Stimulated activated naive CD8-positive, alpha-beta T cell treated with anti-CD3 and anti-CD28 coated beads, Interleukin-15, amount 100 ng/mL, for 72 hours (primary cell): ENCODE measurements around the gene XPC.

ENCODE experiments used
- ATAC-seq: fragments of 150-1000 bp; cut with Tn5 transposase; 2 replicates; pipeline ENCODE4 v1.10.0; 2021; ENCODE audit warnings: mild to moderate bottlenecking, moderate library complexity
- DNase-seq, 2 donors: peaks; one replicate each; pipeline ENCODE4 v3.0.0; 2021 to 2022
- H3K27ac Mint-ChIP-seq, 2 donors: one replicate each; pipeline ENCODE4 v1.8.0; 2022; ENCODE audit warnings: mild to moderate bottlenecking in 2 of 2, mixed read lengths in 2 of 2, moderate library complexity in 2 of 2
- H3K27me3 Mint-ChIP-seq: one replicate; pipeline ENCODE4 v1.8.0; 2022; ENCODE audit warnings: mixed read lengths
- H3K4me1 Mint-ChIP-seq: one replicate; pipeline ENCODE4 v1.8.0; 2022; ENCODE audit warnings: mild to moderate bottlenecking, mixed read lengths
- H3K4me3 Mint-ChIP-seq, 2 donors: one replicate each; pipeline ENCODE4 v1.8.0; 2022; ENCODE audit warnings: mild to moderate bottlenecking in 2 of 2, mixed read lengths in 2 of 2, moderate library complexity in 1 of 2
- H3K9me3 Mint-ChIP-seq, 2 donors: one replicate each; pipeline ENCODE4 v1.8.0; 2022; ENCODE audit warnings: mixed read lengths in 2 of 2

XPC gene

DNA sequence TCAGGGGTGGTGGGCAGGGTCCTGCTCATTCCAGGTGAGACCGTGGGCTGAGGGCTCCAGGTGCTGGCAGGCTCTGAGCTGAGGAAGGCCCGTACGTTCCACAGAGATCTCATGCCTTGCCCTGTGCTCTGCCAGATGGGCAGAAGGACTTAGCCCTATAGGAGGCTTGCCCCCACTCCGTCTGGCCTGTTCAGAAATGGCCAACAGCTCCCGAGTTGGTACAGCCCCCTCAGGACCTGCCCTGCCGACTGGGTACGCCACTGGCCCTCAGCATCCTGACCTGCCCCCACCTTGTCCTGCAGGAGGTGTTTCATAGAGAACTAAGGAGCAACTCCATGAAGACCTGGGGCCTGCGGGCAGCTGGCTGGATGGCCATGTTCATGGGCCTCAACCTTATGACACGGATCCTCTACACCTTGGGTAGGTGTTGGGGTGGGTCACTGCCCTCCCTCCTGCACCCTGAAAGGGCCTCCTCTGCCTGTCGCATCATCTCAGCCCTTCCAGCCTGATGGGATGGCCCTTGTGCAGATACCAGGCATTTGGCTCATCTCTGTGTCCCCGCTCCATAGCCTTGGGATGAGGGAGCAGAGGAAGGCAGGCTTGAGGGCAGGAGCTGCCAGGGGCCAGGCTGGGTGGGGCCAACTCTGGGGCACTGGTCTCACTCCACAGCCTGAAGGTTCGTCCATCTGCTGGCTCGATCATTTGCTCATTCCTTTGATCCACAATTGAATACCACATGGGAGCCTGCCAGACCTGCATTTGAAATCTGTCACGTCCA lies 39.3 kb downstream of the XPC start:
- ATAC-seq: no peak
- H3K4me3 Mint-ChIP-seq: no peak overlapping the region
- no peaks in the 10 kb centered on the region for H3K27me3 Mint-ChIP-seq
- peaks cover 26% of the 10 kb centered on the region for H3K4me1 Mint-ChIP-seq
- peak overlapping the region; percentile 50 to 55 for H3K27ac Mint-ChIP-seq
- no peaks in the 10 kb centered on the region for H3K9me3 Mint-ChIP-seq
- no peak for DNase-seq

DNA sequence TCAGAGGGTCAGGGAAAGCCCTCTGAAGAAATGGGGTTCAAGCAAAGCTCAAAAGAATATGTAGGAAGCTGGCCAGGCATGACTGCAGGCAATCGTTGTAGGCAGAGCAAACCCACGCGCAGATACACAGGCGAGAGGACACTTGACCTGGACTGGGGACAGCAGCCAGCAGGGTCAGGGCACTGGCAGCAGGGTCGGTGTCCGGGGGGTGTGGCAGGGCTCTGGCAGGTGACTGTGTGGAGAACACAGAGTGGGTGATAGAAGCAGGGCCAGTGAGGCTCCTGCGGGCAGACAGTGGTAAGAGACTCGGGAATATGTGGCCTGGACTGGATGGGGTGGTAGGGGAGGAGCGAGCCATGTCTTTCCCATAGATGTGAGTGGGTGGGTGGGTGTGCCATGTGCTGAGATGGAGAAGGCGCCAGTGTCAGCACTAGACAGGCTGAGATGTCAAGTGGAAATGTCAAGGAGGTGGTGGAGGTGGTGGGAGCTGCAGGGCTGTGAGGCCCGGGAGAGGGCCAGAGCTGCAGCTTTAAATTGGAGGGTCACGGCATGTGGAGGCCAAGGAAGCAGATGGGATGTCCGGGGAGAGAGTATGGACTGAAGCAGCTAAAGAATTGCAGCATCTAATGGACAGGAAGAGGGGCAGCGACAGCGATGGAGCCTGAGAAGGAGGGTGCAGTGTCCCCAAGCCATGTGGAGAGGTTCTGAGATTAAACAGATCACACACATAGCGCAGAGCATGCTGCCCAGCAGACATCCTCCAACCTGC lies 40.1 kb downstream of the XPC start:
- no peak for ATAC-seq
- Mint-ChIP-seq H3K4me1 (peaks cover 23% of the 10 kb centered on the region), H3K9me3 (no peaks in the 10 kb centered on the region), H3K27ac (peak overlapping the region; percentile 66 to 81), H3K4me3 (no peak overlapping the region), H3K27me3 (no peaks in the 10 kb centered on the region)
- no peak for DNase-seq

DNA sequence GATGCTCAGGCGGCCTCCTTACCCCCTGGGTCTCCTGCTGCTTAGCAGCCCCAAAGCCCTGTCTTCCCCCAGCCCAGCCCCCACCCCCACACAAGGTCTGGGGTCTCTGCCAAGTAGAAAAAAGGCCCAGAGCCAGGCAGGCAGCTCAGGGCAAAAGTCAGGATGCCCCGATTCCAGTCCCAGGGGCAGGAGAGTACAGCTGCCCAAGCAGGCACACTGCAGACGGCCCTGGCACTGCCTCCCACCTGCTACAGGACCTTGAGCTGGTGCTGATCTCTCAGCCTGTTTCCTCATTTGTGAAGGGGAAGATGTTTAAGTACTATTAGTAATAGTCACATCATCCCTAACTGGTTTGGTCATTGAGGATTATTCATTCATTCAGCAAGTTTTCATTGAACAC lies 41.0 kb downstream of the XPC start:
- Mint-ChIP-seq H3K27me3 (no peaks in the 10 kb centered on the region), H3K27ac (peak overlapping the region in 1 of 2 donors; percentile 42)
- DNase-seq: no peak

DNA sequence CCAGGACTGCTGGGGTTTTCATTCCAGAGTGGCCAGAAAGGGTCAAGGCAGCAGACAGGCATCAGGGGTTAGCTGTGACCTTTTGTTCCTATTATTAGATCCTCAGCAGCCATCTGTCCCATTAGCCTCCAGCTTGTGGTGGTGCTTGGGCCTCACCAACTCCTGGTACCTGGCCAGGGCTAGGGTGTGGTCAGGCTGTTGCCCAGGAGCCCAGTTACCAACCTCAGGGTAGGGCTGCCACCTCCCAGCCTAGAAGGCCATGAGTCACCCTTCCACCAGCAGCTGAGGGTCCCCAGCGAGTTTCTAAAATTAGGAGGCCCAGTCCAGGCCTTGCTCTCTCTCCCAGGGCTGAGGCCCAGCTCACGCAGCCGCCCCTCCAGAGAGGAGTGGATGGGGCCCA lies 41.4 kb downstream of the XPC start:
- Mint-ChIP-seq H3K9me3 (no peaks in the 10 kb centered on the region), H3K4me3 (no peak overlapping the region), H3K4me1 (peaks cover 11% of the 10 kb centered on the region), H3K27ac (peak overlapping the region in 1 of 2 donors; percentile 42), H3K27me3 (no peaks in the 10 kb centered on the region)
- no peak for ATAC-seq
- DNase-seq: no peak

More for the DNA sequence above, 41.0 kb downstream of the XPC start:
- Mint-ChIP-seq H3K4me3 (no peak overlapping the region), H3K9me3 (no peaks in the 10 kb centered on the region), H3K4me1 (peaks cover 15% of the 10 kb centered on the region)
- no peak for ATAC-seq

DNA sequence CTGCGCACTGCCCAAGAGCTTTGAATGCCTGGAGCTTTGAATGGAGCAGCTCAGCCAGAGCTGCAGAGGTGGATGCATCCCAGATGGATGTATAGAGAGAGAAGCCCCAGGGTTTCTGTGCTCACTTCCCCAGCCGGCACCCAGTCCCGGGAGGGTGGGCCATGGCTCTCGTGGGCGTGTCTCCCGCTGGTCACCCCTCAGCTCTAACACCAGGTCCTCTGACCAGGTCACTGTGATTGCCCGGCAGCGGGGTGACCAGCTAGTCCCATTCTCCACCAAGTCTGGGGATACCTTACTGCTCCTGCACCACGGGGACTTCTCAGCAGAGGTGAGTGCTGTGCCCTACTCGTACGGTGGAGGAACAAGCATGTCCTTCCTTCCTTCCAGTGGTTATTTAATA lies 42.8 kb downstream of the XPC start:
- Mint-ChIP-seq H3K27me3 (no peaks in the 10 kb centered on the region), H3K9me3 (no peaks in the 10 kb centered on the region), H3K4me3 (no peak overlapping the region), H3K4me1 (no peaks in the 10 kb centered on the region), H3K27ac (peak overlapping the region; percentile 30 to 75)
- ATAC-seq: no peak
- DNase-seq: no peak

DNA sequence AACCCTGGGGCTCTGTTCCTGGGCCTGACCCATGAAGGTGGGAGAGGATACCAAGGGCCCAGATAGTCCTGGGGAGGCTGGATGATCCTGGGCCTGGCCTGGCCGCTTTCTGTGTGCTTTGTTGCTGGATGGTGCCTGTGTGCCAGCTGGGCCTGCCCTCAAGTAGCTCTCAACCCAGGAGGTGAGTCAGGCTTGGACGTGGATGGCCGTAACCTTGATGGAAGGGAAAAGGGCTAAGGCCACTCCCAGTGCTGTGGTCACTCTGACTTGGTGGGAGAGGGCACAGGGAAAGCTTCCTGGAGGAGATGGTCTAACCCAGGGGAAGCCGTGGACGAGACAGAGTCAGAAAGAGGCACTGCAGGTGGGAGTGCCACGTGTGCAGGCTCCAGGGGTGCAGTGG lies 44.1 kb downstream of the XPC start:
- H3K27ac Mint-ChIP-seq: peak overlapping the region in 1 of 2 donors; percentile 6
- ATAC-seq: no peak

DNA sequence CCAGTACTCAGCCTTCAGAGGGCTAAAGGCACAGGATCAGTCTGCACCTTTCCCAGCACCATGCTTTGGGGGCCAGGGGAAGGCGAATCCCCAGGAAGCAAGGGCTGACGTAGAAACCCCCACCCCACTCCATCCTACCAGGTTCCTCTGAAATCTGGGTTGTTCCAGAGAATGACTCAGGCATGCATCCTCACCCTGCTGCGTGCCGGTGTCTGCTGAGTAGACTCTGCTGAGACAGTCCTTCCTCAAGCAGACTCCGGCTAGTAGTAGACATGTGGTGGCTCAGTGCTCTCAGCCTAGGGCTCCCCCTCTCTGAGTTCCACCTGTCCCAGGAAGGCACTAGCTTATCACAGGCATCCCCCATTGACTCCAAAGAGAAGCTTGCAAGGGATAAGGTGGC lies 44.5 kb downstream of the XPC start:
- Mint-ChIP-seq H3K4me3 (no peak overlapping the region), H3K27ac (no peak overlapping the region), H3K9me3 (no peaks in the 10 kb centered on the region), H3K27me3 (no peaks in the 10 kb centered on the region), H3K4me1 (no peaks in the 10 kb centered on the region)
- DNase-seq (no peak), ATAC-seq (no peak)

More for the DNA sequence above, 44.1 kb downstream of the XPC start:
- no peaks in the 10 kb centered on the region for H3K4me1 Mint-ChIP-seq
- H3K9me3 Mint-ChIP-seq: no peaks in the 10 kb centered on the region
- H3K27me3 Mint-ChIP-seq: no peaks in the 10 kb centered on the region
- H3K4me3 Mint-ChIP-seq: no peak overlapping the region
- DNase-seq: no peak

DNA sequence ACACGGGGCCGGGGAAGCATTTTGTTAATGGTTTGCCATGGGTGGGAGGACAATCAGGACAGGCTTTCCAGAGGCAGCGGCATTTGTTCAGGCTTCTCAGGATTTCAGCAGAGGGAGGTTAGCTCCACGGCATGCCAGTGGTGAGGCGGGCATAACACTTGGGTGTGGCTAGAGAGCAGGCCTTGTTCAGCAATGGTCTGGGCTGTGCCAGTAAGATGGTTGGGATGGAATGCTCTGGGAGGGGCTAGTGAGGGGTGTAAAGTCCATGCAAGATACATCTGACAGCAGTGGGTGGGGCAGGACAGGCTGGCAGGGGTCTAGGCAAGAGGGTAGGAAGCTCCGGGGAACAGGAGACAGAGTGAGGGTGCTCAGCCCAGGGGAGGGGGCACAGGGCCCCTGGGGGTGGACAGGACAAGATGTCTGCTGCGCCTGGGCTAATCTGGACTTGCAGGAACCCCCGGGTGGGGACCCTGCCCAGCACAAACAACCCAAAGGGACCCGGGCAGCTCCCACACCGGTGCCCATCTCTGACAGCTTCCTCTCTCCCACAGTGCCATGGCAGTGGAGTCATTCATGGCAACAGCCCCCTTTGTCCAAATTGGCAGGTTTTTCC lies 45.1 kb downstream of the XPC start:
- no peaks in the 10 kb centered on the region for H3K27me3 Mint-ChIP-seq
- ATAC-seq: no peak
- peak overlapping the region in 1 of 2 donors; percentile 69 for H3K27ac Mint-ChIP-seq
- DNase-seq: no peak
- no peak overlapping the region for H3K4me3 Mint-ChIP-seq
- no peaks in the 10 kb centered on the region for H3K9me3 Mint-ChIP-seq
- peaks cover 3% of the 10 kb centered on the region for H3K4me1 Mint-ChIP-seq

DNA sequence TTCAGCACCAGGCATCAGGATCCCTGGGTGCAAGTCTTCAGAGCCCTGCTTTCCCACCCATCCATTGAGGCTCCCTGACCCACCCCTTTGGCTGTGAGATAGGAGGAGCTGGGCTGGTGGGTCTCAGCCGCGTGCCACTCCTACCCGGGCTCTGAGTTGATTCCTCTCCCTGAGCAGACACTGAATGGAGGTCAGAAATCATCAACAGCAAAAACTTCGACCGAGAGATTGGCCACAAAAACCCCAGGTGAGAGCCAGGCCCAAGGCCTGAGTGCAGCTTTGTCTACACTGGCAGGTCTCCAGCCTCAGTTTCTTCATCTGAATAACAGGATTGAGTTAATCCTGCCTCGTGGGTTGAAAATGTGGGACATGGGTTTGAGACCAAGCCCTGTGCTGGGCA lies 45.7 kb downstream of the XPC start:
- no peak for DNase-seq
- Mint-ChIP-seq H3K4me1 (peaks cover 9% of the 10 kb centered on the region), H3K9me3 (no peaks in the 10 kb centered on the region), H3K4me3 (no peak overlapping the region), H3K27me3 (no peaks in the 10 kb centered on the region), H3K27ac (no peak overlapping the region)
- ATAC-seq: no peak

DNA sequence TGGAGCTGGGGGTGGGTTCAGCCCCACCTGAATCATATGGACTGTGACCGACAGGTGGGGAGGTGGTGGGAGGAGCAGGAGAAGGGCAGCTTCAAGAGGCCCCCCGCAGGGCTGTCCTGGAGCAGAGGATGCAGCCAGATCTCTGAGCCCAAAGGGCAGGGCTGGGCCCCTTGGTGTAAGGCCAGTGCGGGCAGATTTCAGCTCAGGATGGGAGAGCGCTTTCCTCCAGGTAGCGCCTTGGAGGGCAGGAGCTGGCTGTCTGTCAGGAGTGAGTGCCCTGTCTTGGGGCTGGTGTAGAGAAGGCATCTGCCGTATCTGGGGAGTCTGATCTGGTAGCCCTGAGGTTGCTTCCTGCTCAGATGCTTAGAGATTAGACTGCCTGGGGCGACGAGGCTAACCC lies 46.3 kb downstream of the XPC start:
- Mint-ChIP-seq H3K27ac (no peak overlapping the region), H3K9me3 (no peaks in the 10 kb centered on the region), H3K4me1 (peaks cover 14% of the 10 kb centered on the region), H3K27me3 (no peaks in the 10 kb centered on the region), H3K4me3 (no peak overlapping the region)
- ATAC-seq (no peak), DNase-seq (no peak)

DNA sequence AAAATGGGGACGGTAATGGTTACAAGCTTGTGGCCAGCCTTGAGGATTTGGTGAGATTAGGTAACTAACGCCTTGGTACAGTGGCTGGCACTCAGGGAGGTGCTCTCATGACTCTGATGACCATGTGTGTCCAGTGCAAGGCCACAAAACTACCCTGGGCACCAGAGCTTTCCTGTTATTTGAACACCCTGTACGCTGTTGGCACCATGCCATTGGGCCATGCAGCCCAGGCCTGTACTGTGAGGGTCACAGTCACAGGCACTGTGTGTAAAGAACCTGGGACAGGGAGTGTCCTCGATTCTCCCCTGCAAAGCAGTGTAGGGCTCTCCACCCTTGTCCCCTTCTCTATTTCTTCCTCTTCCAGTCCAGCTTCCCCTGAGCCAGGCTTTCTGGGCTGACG lies 47.3 kb downstream of the XPC start:
- Mint-ChIP-seq H3K4me3 (no peak overlapping the region), H3K27ac (no peak overlapping the region), H3K4me1 (peaks cover 24% of the 10 kb centered on the region), H3K9me3 (no peaks in the 10 kb centered on the region), H3K27me3 (no peaks in the 10 kb centered on the region)
- DNase-seq: no peak
- ATAC-seq: no peak

DNA sequence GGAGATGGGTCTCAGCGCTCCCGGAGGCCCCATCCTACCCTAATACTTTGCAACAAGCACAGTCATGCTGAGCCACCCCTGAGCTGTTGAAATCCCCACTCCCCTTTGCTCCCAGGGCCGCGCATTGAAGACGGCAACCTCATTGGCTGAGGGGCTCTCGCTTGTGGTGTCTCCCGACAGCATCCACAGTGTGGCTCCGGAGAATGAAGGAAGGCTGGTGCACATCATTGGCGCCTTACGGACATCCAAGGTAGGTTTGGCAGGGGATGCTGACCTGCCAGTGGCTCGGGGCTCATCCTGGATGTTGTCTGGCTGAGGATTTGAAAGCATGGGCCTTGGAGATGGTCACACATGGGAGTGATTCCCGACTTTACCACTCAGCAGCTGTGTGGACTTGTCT lies 47.7 kb downstream of the XPC start:
- no peak for ATAC-seq
- no peaks in the 10 kb centered on the region for H3K9me3 Mint-ChIP-seq
- DNase-seq: no peak
- H3K27ac Mint-ChIP-seq: no peak overlapping the region
- peaks cover 28% of the 10 kb centered on the region for H3K4me1 Mint-ChIP-seq
- H3K27me3 Mint-ChIP-seq: no peaks in the 10 kb centered on the region
- no peak overlapping the region for H3K4me3 Mint-ChIP-seq

DNA sequence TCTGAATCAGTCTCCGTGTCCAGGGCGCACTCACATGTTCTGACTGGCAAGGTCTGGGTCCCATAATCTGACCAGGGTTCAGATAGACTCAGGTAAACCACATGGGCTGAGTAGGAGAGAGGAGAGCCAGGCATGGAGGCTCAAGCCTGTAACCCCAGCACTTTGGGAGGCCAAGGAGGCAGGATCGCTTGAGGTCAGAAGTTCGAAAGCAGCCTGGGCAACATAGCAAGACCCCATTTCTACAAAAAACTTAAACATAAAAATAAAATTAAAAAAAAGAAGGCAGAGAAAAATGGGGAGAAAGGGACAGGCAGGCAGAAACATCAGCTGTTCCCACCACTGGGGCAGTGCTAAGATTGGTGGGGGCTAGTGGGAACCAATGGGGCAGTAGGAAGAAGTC lies 48.2 kb downstream of the XPC start:
- Mint-ChIP-seq H3K9me3 (no peaks in the 10 kb centered on the region), H3K4me3 (no peak overlapping the region), H3K27me3 (no peaks in the 10 kb centered on the region), H3K27ac (peak overlapping the region; percentile 65 to 79), H3K4me1 (peaks cover 29% of the 10 kb centered on the region)
- ATAC-seq: no peak
- no peak for DNase-seq

DNA sequence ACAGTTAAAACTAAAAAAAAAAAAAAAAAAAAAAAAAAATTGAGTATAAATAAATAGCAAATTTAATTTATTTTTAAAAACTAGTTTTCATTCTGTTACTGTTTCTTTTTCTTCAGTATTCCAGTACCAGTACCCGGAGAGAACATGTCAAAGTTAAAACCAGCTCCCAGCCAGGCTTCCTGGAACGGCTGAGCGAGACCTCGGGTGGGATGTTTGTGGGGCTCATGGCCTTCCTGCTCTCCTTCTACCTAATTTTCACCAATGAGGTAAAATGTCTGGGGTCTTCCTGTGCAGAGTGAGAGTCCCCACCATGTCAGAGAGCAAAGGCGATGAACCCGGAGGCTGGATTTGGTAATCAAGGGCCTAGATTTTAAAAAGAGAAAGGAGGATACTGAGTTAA lies 49.1 kb downstream of the XPC start:
- ATAC-seq (no peak), DNase-seq (no peak)
- H3K4me3 Mint-ChIP-seq: no peak overlapping the region
- no peaks in the 10 kb centered on the region for H3K9me3 Mint-ChIP-seq
- H3K27ac Mint-ChIP-seq: no peak overlapping the region
- H3K27me3 Mint-ChIP-seq: no peaks in the 10 kb centered on the region
- peaks cover 29% of the 10 kb centered on the region for H3K4me1 Mint-ChIP-seq

DNA sequence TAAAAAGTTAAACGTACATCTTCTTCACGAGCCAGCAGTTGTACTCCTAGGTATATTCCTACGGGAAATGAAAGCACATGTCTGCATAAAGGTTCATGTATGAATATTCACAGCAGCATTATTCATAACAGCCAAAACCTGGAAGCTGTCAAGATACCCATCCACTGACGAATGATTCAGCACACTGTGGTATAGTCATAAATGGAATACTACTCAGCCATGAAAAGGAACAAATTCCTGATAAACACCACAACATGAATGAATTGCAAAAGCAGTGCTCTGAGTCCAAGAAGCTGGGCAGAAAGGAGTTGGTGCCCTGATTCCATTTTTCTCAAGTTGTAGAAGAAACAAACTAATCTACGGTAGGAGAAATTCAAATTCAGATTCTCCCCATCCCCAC lies 49.7 kb downstream of the XPC start:
- no peak overlapping the region for H3K4me3 Mint-ChIP-seq
- no peaks in the 10 kb centered on the region for H3K9me3 Mint-ChIP-seq
- DNase-seq (no peak), ATAC-seq (no peak)
- no peaks in the 10 kb centered on the region for H3K27me3 Mint-ChIP-seq
- peaks cover 32% of the 10 kb centered on the region for H3K4me1 Mint-ChIP-seq
- no peak overlapping the region for H3K27ac Mint-ChIP-seq

DNA sequence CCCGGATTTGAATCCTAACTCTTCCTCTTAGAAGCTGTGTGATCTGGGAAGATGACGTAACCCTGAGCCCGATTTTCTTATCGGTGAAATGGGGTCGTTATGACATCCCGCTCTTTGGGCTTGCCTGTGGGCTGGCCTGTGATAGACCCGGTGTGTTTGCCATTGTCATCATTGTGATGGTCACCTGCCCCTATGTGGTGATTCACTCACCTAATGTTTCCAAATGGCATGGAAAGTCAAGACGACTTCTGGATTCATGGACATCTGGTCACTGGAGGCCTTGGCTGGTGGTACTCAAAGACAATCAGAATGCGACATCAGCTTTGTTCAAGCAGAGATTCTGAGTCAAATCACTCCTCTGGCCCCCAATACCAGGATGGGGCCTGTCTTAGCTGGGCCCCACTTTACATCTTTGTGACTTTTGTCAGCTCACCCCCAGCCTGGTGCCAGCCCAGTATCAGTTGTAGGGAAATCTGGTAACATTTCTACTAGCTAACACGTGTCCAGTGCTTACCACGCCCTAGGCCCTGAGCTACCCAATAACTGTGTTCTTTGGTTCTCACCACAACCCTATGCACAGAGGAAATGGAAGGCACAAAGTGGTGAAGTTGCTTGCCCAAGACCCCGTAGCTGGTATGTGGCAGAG lies 50.8 kb downstream of the XPC start:
- peaks cover 42% of the 10 kb centered on the region for H3K4me1 Mint-ChIP-seq
- no peak overlapping the region for H3K4me3 Mint-ChIP-seq
- H3K27ac Mint-ChIP-seq: no peak overlapping the region
- ATAC-seq: no peak
- H3K9me3 Mint-ChIP-seq: no peaks in the 10 kb centered on the region
- no peak for DNase-seq
- no peaks in the 10 kb centered on the region for H3K27me3 Mint-ChIP-seq
